Omental fat pad (tissue), 4 donors: ENCODE data around the gene PEDS1. TPM values are rescaled to one million over a fixed set of nuclear protein-coding genes. Genes with fewer than 3 reads are reported as not detected.

Source experiments
- ATAC-seq: fragments of 150-250 bp; one replicate; pipeline ENCODE4 v1.9.1; 2016; ENCODE audit warnings: mild to moderate bottlenecking, moderate library complexity; ENCODE audit not compliant: low FRiP score
- DNase-seq: peaks from one replicate; pipeline ENCODE4 v3.0.0-alpha.2; 2019; ENCODE audit warnings: low spot score
- CTCF ChIP-seq, 3 donors: fragments of 450-650 bp; IDR thresholded peaks; one replicate each; pipeline ENCODE4 v1.5.1; 2016 to 2017; ENCODE audit warnings: antibody characterized with exemption in 3 of 3, mild to moderate bottlenecking in 3 of 3, moderate library complexity in 2 of 3
- total RNA-seq, 4 donors: library from RNA; depleted of rRNA; stranded (reverse); fragments of >200 nt; gene quantifications; one replicate each; pipeline ENCODE4 v1.1.0, GENCODE V29; 2016

The PEDS1 gene
- total RNA-seq, 4 donors from 2014 or later = 20.8 to 61.5 (median 29.0) TPM

GRCh38 chr20:50115591-50116367, 37.7 kb downstream of the PEDS1 start:
- no peak for TF ChIP-seq CTCF (IDR thresholded peaks at IDR 0.05)
- peak; percentile 93 for DNase-seq

GRCh38 chr20:50115041-50115512, 38.4 kb downstream of the PEDS1 start:
- TF ChIP-seq CTCF (IDR thresholded peaks at IDR 0.05) = no peak
- DNase-seq (no peak), ATAC-seq (no peak)

More at GRCh38 chr20:50115591-50116367, 37.7 kb downstream of the PEDS1 start:
- ATAC-seq = peak; percentile 82

- no peak for TF ChIP-seq CTCF (IDR thresholded peaks at IDR 0.05)
- DNase-seq = no peak
- ATAC-seq = no peak
Observed at GRCh38 chr20:50113420-50114224, 39.9 kb downstream of the PEDS1 start.

GRCh38 chr20:50112512-50113419, 40.8 kb downstream of the PEDS1 start, which contains the start of gene UBE2V1:
UBE2V1 (minus strand) TSS chr20:50113150; CDS start chr20:50113128, 22 bp downstream.
- TF ChIP-seq CTCF (IDR thresholded peaks at IDR 0.05) = no peak
- DNase-seq = peak; percentile 71
- ATAC-seq = peak; percentile 80

- no peak for TF ChIP-seq CTCF (IDR thresholded peaks at IDR 0.05)
- ATAC-seq (no peak), DNase-seq (no peak)
Observed at GRCh38 chr20:50111829-50112495, 41.6 kb downstream of the PEDS1 start.
